Mesendoderm (in vitro differentiated cells): ENCODE measurements around the gene FMOD.

Experiments used
- DNase-seq: peaks from one replicate; pipeline ENCODE4 v3.0.0; 2013
- H2AK5ac ChIP-seq: 2 replicates; pipeline ENCODE4 v1.6.1; 2013; ENCODE audit warnings: low read length, inconsistent platforms
- H2BK120ac ChIP-seq: 2 replicates; pipeline ENCODE4 v1.6.1; 2013; ENCODE audit warnings: low read depth, mild to moderate bottlenecking, low read length, moderate library complexity, mixed read lengths
- H2BK15ac ChIP-seq: replicated peaks from 2 replicates; pipeline ENCODE4 v1.6.1; 2013; ENCODE audit warnings: low read depth, mild to moderate bottlenecking, moderate library complexity
- H2BK5ac ChIP-seq: 2 replicates; pipeline ENCODE4 v1.6.1; 2013; ENCODE audit warnings: low read length, inconsistent platforms
- H3K18ac ChIP-seq: 2 replicates; pipeline ENCODE4 v1.6.1; 2013; ENCODE audit warnings: mild to moderate bottlenecking, low read length, mixed read lengths
- H3K23ac ChIP-seq: one replicate; pipeline ENCODE4 v1.6.1; 2013; ENCODE audit warnings: low read length
- H3K27ac ChIP-seq: 2 replicates; pipeline ENCODE4 v1.5.1; 2013; ENCODE audit warnings: low read depth, mild to moderate bottlenecking, inconsistent platforms, low read length, moderate library complexity
- H3K27me3 ChIP-seq: 2 replicates; pipeline ENCODE4 v1.6.1; 2013; ENCODE audit warnings: low read length, control low read depth, mild to moderate bottlenecking, inconsistent platforms; ENCODE audit not compliant: insufficient read depth, poor library complexity
- H3K36me3 ChIP-seq: 2 replicates; pipeline ENCODE4 v1.6.1; 2013; ENCODE audit warnings: low read length, inconsistent platforms; ENCODE audit not compliant: control insufficient read depth, insufficient read depth
- H3K4ac ChIP-seq: one replicate; pipeline ENCODE4 v1.6.1; 2013; ENCODE audit warnings: low read depth, mild to moderate bottlenecking, low read length, moderate library complexity
- H3K4me1 ChIP-seq: 2 replicates; pipeline ENCODE4 v1.6.1; 2013; ENCODE audit warnings: low read depth, low read length, inconsistent platforms; ENCODE audit not compliant: control insufficient read depth
- H3K4me2 ChIP-seq: 2 replicates; pipeline ENCODE4 v1.6.1; 2013; ENCODE audit warnings: low read length
- H3K4me3 ChIP-seq: 2 replicates; pipeline ENCODE4 v1.5.1; 2013; ENCODE audit warnings: mild to moderate bottlenecking, low read length
- H3K56ac ChIP-seq: one replicate; pipeline ENCODE4 v1.6.1; 2013; ENCODE audit warnings: low read length
- H3K79me1 ChIP-seq: 2 replicates; pipeline ENCODE4 v1.6.1; 2013; ENCODE audit warnings: low read length, inconsistent platforms
- H3K79me2 ChIP-seq: 2 replicates; pipeline ENCODE4 v1.6.1; 2013; ENCODE audit warnings: mild to moderate bottlenecking, low read length; ENCODE audit not compliant: control insufficient read depth, insufficient read depth
- H3K9ac ChIP-seq: 2 replicates; pipeline ENCODE4 v1.6.1; 2013; ENCODE audit warnings: low read length, inconsistent platforms
- H4K5ac ChIP-seq: one replicate; pipeline ENCODE4 v1.6.1; 2013; ENCODE audit warnings: low read length
- H4K8ac ChIP-seq: one replicate; pipeline ENCODE4 v1.6.1; 2013; ENCODE audit warnings: low read depth, mild to moderate bottlenecking, control low read depth, low read length, moderate library complexity
- WGBS: extraction: QIAGEN DNeasy Blood & Tissue Kit; methylation state at CpG from one replicate; pipeline ENCODE4 v1.1.7; 2013; ENCODE audit warnings: low lambda C conversion rate, missing lambda C conversion rate; ENCODE audit not compliant: insufficient coverage; ENCODE audit errors: extremely low coverage; 5-methylcytosine and 5-hydroxymethylcytosine counted together

FMOD gene

GRCh38 chr1:203364806-203365205 lies 13.9 kb upstream of the FMOD start:
- Histone ChIP-seq H3K36me3 (no peaks in the 10 kb centered on the region), H3K27me3 (no peaks in the 10 kb centered on the region), H2BK120ac (no peak overlapping the region), H3K4ac (no peak overlapping the region), H4K5ac (no peak overlapping the region), H2BK15ac (no peak overlapping the region), H3K56ac (peak overlapping the region; percentile 35), H3K18ac (no peak overlapping the region), H3K4me3 (no peak overlapping the region), H3K27ac (peak overlapping the region; percentile 42), H2AK5ac (no peak overlapping the region), H3K79me2 (no peaks in the 10 kb centered on the region), H2BK5ac (peak overlapping the region; percentile 54), H3K4me1 (peaks cover 10% of the 10 kb centered on the region), H3K79me1 (no peaks in the 10 kb centered on the region), H3K23ac (no peak overlapping the region), H3K4me2 (no peak overlapping the region), H4K8ac (no peak overlapping the region), H3K9ac (no peak overlapping the region)
- WGBS, result no CpG with 5 or more reads among the region's 4 CpGs
- DNase-seq, result no peak

DNA sequence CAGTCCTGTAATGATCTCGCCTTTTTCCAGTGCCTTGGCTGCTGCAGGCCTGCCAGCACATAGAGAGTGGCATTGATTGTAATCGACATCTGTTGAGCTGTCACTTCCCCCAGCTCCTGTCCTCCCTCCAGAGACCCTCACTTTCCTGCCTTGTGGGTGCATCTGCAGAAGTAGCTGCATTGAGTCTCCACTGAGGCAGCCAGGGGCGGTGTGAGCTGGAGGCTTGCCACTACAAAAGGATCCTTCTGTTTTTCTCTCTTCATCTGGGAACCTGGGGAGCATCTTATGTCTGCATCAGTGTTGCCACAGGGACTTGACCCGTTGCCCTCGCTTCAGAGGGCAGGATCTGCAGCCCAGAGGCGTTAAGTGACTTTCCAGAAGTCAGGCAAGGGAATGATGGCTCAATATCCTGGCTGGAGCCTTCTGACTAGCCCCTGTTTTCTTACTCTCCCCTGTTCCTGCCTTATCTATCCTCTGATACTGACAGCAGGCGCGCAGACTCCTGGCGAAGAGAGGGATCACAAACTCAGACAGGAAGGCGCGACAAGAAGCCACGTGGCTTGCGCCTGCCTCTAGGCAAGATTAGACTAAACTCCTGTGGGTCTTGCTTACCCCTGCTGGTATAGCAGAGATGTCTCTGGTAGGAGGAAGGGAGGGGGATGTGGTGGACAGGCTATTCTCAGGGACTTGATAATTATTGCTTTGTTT lies 13.3 kb upstream of the FMOD start:
- Histone ChIP-seq H3K27ac (no peak overlapping the region), H3K9ac (no peak overlapping the region), H3K79me2 (no peaks in the 10 kb centered on the region), H3K79me1 (no peaks in the 10 kb centered on the region), H2BK5ac (no peak overlapping the region), H3K56ac (peak overlapping the region; percentile 2), H2BK15ac (no peak overlapping the region), H4K5ac (no peak overlapping the region), H3K4ac (no peak overlapping the region), H4K8ac (no peak overlapping the region), H3K18ac (no peak overlapping the region), H3K23ac (no peak overlapping the region), H3K4me2 (no peak overlapping the region), H3K4me3 (no peak overlapping the region), H2AK5ac (no peak overlapping the region), H3K36me3 (no peaks in the 10 kb centered on the region), H3K27me3 (no peaks in the 10 kb centered on the region), H3K4me1 (peaks cover 6% of the 10 kb centered on the region), H2BK120ac (no peak overlapping the region)
- WGBS, result no CpG with 5 or more reads among the region's 13 CpGs
- DNase-seq, result peak; percentile 95

DNA sequence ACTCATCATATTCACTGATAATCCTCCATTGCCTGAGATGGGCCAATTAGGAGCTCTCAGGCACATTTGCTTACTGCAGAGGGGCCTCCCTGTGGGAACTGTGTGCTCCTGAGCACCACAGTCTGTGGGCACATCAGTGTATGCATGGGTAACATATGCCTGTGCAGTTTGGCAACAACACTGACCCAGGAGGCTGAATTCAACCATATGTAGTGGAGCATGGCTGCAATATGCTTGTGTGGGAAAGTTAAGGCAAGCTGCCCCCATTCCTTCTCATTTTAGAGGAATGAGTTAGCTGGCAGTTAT lies 11.8 kb upstream of the FMOD start:
- Histone ChIP-seq H3K23ac (no peak overlapping the region), H3K79me2 (no peaks in the 10 kb centered on the region), H3K4ac (no peak overlapping the region), H3K18ac (no peak overlapping the region), H2BK120ac (no peak overlapping the region), H3K9ac (no peak overlapping the region), H2BK15ac (no peak overlapping the region), H3K36me3 (no peaks in the 10 kb centered on the region), H4K5ac (no peak overlapping the region), H3K56ac (peak overlapping the region; percentile 27), H2BK5ac (peak overlapping the region; percentile 47), H3K79me1 (no peaks in the 10 kb centered on the region), H3K27me3 (no peaks in the 10 kb centered on the region), H3K27ac (no peak overlapping the region), H2AK5ac (no peak overlapping the region), H3K4me2 (no peak overlapping the region), H3K4me1 (peaks cover 3% of the 10 kb centered on the region), H3K4me3 (no peak overlapping the region), H4K8ac (no peak overlapping the region)
- no peak for DNase-seq

DNA sequence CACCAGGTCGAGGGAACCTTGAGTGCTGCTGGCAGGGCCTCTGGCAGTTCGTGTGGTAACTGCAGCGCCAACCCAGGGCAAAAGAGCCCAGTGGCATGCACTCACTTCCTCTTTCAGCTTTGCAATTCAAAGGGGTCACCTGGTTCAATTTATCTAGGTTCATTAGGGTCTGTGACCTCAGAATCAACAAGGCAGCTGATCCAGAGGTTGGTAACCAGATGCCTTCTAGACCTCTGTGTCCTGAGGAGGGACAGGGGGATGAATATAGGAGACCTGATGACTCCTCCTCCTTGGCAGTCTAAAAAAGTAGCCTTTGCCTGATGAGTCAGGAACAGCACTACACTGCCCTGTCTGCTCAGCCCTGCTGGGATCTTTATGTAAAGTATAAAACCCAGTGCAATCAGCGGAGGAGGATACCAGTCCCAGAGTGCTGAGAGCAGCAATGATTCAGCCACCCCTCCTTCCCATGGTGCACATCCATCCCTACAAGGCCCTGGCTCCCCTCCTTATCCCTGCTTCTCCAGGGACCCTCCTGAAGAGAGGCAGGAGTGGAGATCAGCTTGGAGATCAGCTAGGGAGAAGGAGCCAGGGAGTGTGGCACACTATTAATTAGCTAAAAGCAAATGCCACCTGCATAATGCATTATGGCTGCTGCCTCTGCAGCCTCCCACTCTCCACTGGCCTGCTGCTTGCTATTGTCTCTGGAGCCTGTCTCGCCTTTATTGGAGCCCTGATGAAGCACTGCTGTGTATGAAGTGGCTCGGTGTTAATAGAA lies 11.2 kb upstream of the FMOD start:
- H3K4ac ChIP-seq, result no peak overlapping the region
- H2BK120ac ChIP-seq, result no peak overlapping the region
- no peaks in the 10 kb centered on the region for H3K79me2 ChIP-seq
- peaks cover 3% of the 10 kb centered on the region for H3K4me1 ChIP-seq
- no CpG with 5 or more reads among the region's 6 CpGs for WGBS
- no peak overlapping the region for H3K56ac ChIP-seq
- H3K4me3 ChIP-seq, result no peak overlapping the region
- no peak overlapping the region for H3K18ac ChIP-seq
- DNase-seq, result no peak
- H3K4me2 ChIP-seq, result no peak overlapping the region
- no peak overlapping the region for H3K27ac ChIP-seq
- H3K27me3 ChIP-seq, result no peaks in the 10 kb centered on the region
- no peak overlapping the region for H2BK15ac ChIP-seq
- no peak overlapping the region for H3K9ac ChIP-seq
- H3K36me3 ChIP-seq, result no peaks in the 10 kb centered on the region
- H4K8ac ChIP-seq, result no peak overlapping the region
- no peak overlapping the region for H2BK5ac ChIP-seq
- no peaks in the 10 kb centered on the region for H3K79me1 ChIP-seq
- no peak overlapping the region for H4K5ac ChIP-seq
- H2AK5ac ChIP-seq, result no peak overlapping the region
- H3K23ac ChIP-seq, result no peak overlapping the region

DNA sequence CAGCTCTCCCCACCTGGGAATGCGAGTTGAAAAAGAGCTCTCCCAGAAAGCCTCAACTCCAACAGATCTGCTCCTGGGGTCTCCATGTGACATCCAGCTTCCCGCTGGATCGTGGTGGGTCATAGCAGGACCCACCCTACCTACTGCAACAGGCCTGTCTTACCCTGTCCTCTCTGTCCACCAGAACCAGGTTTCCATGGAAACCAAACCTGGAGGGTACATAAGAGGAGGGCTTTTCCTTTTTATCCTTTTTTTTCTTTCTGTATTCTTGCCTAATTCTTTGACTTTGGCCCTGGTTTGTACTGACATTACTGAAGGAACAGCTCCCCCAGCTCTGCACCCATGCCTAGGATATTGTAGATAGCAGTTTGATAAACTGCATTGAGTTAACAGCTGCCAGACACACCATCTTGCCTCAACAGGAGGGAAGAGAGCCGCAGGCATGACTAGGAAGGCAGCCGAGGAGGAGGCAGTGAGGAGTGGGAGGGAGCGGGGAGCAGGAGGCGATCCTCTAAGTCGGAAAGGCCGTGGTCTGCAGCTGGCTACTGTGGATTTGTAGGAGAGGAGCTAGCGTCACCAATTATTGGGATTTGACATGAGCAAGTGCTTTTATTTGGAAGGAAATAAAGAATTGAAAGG lies 9.7 kb upstream of the FMOD start:
- no peak overlapping the region for H3K4me3 ChIP-seq
- no peaks in the 10 kb centered on the region for H3K79me1 ChIP-seq
- WGBS, result no CpG with 5 or more reads among the region's 10 CpGs

More for the DNA sequence above, 9.7 kb upstream of the FMOD start:
- no peak overlapping the region for H2BK15ac ChIP-seq
- no peak overlapping the region for H3K4ac ChIP-seq
- peak; percentile 84 for DNase-seq
- H3K4me2 ChIP-seq, result no peak overlapping the region
- no peak overlapping the region for H3K9ac ChIP-seq
- H3K27me3 ChIP-seq, result no peaks in the 10 kb centered on the region
- no peak overlapping the region for H4K8ac ChIP-seq
- H3K36me3 ChIP-seq, result no peaks in the 10 kb centered on the region
- peak overlapping the region; percentile 52 for H2AK5ac ChIP-seq
- no peak overlapping the region for H4K5ac ChIP-seq
- H3K18ac ChIP-seq, result peak overlapping the region; percentile 43
- H2BK120ac ChIP-seq, result peak overlapping the region; percentile 56
- H3K23ac ChIP-seq, result no peak overlapping the region
- no peaks in the 10 kb centered on the region for H3K79me2 ChIP-seq
- peaks cover 3% of the 10 kb centered on the region for H3K4me1 ChIP-seq
- H2BK5ac ChIP-seq, result peak overlapping the region; percentile 61
- peak overlapping the region; percentile 18 for H3K56ac ChIP-seq
- H3K27ac ChIP-seq, result no peak overlapping the region
